HepG2 (cell line): ENCODE results near the gene C15orf62. TPM values are rescaled to one million over a fixed set of nuclear protein-coding genes. Genes with fewer than 3 reads are reported as not detected.
A peak's percentile ranks its signal among the peaks of the same experiment; 100 is the strongest.

Experiments used
- BRD4 ChIP-seq: sonication (generic); formaldehyde crosslinking; IDR thresholded peaks from 2 replicates; pipeline ENCODE4 v1.4.0; 2020; ENCODE audit warnings: missing genetic modification reagents
- CBX1 ChIP-seq: IDR thresholded peaks from one replicate; pipeline ENCODE4 v1.6.1; 2016; ENCODE audit warnings: antibody characterized with exemption, low read depth
- DBP ChIP-seq: sonication (generic); formaldehyde crosslinking; IDR thresholded peaks from 2 replicates; pipeline ENCODE4 v1.4.0; 2020; ENCODE audit warnings: missing genetic modification reagents; ENCODE audit errors: not compliant biosample characterization
- FOXK1 ChIP-seq: sonication (generic); formaldehyde crosslinking; IDR thresholded peaks from 2 replicates; pipeline ENCODE4 v1.4.0; 2020; ENCODE audit warnings: low read depth, missing genetic modification reagents, borderline replicate concordance
- IKZF4 ChIP-seq: sonication (generic); formaldehyde crosslinking; IDR thresholded peaks from 2 replicates; pipeline ENCODE4 v1.5.1; 2020; ENCODE audit warnings: borderline replicate concordance, mild to moderate bottlenecking, low read depth, missing genetic modification reagents; ENCODE audit errors: not compliant biosample characterization
- KIAA2018 ChIP-seq: sonication (generic); formaldehyde crosslinking; IDR thresholded peaks from 2 replicates; pipeline ENCODE4 v1.5.0; 2020; ENCODE audit warnings: mild to moderate bottlenecking, missing genetic modification reagents, borderline replicate concordance
- MAFF ChIP-seq: IDR thresholded peaks from 2 replicates; pipeline ENCODE4 v1.6.1; 2011; ENCODE audit warnings: low read depth, low read length, improper control_type of control experiment
- MXD1 ChIP-seq: sonication (generic); formaldehyde crosslinking; IDR thresholded peaks from 2 replicates; pipeline ENCODE4 v1.4.0; 2020; ENCODE audit warnings: mild to moderate bottlenecking, missing genetic modification reagents
- MXI1 ChIP-seq: IDR thresholded peaks from 3 replicates; pipeline ENCODE4 v1.6.1; 2012; ENCODE audit warnings: low read depth, low read length, inconsistent platforms, borderline replicate concordance
- NR1H2 ChIP-seq: sonication (generic); formaldehyde crosslinking; IDR thresholded peaks from 2 replicates; pipeline ENCODE4 v1.8.1; 2022; ENCODE audit warnings: low read depth, missing genetic modification reagents, borderline replicate concordance
- SPEN ChIP-seq: sonication (generic); formaldehyde crosslinking; IDR thresholded peaks from 2 replicates; pipeline ENCODE4 v1.5.1; 2020; ENCODE audit warnings: low read depth, mild to moderate bottlenecking, missing genetic modification reagents
- SUZ12 ChIP-seq: fragments of 150-350 bp; IDR thresholded peaks from 2 replicates; pipeline ENCODE4 v1.6.1; 2014; ENCODE audit warnings: low read depth, low read length
- YEATS2 ChIP-seq: sonication (generic); formaldehyde crosslinking; IDR thresholded peaks from 2 replicates; pipeline ENCODE4 v1.4.0; 2020; ENCODE audit warnings: missing genetic modification reagents, borderline replicate concordance
- ZMYM3 ChIP-seq: sonication (generic); formaldehyde crosslinking; IDR thresholded peaks from 2 replicates; pipeline ENCODE4 v1.5.1; 2020; ENCODE audit warnings: mild to moderate bottlenecking, missing genetic modification reagents
- ZNF550 ChIP-seq: sonication (generic); formaldehyde crosslinking; IDR thresholded peaks from 2 replicates; pipeline ENCODE4 v1.4.0; 2020; ENCODE audit warnings: mild to moderate bottlenecking, missing genetic modification reagents, borderline replicate concordance
- ZNF747 ChIP-seq: sonication (generic); formaldehyde crosslinking; IDR thresholded peaks from 2 replicates; pipeline ENCODE4 v1.8.1; 2023; ENCODE audit warnings: missing genetic modification reagents, mild to moderate bottlenecking, borderline replicate concordance
- polyA plus RNA-seq, 8 experiments: library from polyadenylated mRNA; depleted of rRNA in 3 of 8; stranded (reverse) in 7 of 8; unstranded in 1 of 8; fragments of >200 nt; fragmentation: Illumina TruSeq in 4 of 8; extraction: Trizol in 4 of 8; gene quantifications; 2 replicates each; pipeline versions ENCODE4 v1.2.1 to v1.2.3, GENCODE V29; 2011 to 2016; ENCODE audit warnings: low read depth in 4 of 8, missing spikeins in 1 of 8, mixed read lengths in 1 of 8; ENCODE audit not compliant: insufficient read depth in 1 of 8
- total RNA-seq, 5 experiments: library from RNA; depleted of rRNA; stranded (reverse); fragments of >200 nt; fragmentation: Illumina TruSeq; extraction: Trizol; gene quantifications; 2 replicates each; pipeline ENCODE4 v1.2.3, GENCODE V29; 2016; ENCODE audit warnings: low read depth in 1 of 5

The C15orf62 gene
- total and polyA plus RNA-seq, 2 of the 13 experiments (the other 11 are each of a cell fraction or from before 2014, with no cell fraction given) = 0.51 to 1.1 TPM

GRCh38 chr15:40807028-40807887 is 37.5 kb downstream of the C15orf62 start, which contains the start of the genes DNAJC17 and ZFYVE19 (continued):
- TF ChIP-seq KIAA2018 (CRISPR knock-in tag) (0 out of 2 replicates have a peak, but pooled peaks have one; percentile 76), ZMYM3 (no peak), IKZF4 (no peak), MXI1 (peak; percentile 47; the same call in 1 of the 3 replicates), MAFF (no peak), ZNF747 (CRISPR knock-in tag) (peak; percentile 53; the same call in 1 of the 2 replicates), FOXK1 (peak; percentile 78; the same call in 1 of the 2 replicates), NR1H2 (CRISPR knock-in tag) (0 out of 2 replicates have a peak, but pooled peaks have one; percentile 68), YEATS2 (CRISPR knock-in tag) (peak; percentile 63; the same call in 1 of the 2 replicates), SPEN (CRISPR knock-in tag) (peak; percentile 54), CBX1 (peak; percentile 64), ZNF550 (CRISPR knock-in tag) (peak; percentile 85; the same call in 1 of the 2 replicates), BRD4 (no peak; the same call in 1 of the 2 replicates), SUZ12 (peak; percentile 89), DBP (CRISPR knock-in tag) (peak; percentile 76), MXD1 (0 out of 2 replicates have a peak, but pooled peaks have one; percentile 41)
